NOMO-1 (cell line): ENCODE data around the gene GRHL3.
A peak's percentile ranks its signal among the peaks of the same experiment; 100 is the strongest.

ENCODE experiments used
- DNase-seq, 2 experiments: peaks; one replicate each; lab custom pipeline; 2025; ENCODE audit not compliant: unreplicated experiment in 2 of 2; lab: John Stamatoyannopoulos, UW

Gene GRHL3

DNA sequence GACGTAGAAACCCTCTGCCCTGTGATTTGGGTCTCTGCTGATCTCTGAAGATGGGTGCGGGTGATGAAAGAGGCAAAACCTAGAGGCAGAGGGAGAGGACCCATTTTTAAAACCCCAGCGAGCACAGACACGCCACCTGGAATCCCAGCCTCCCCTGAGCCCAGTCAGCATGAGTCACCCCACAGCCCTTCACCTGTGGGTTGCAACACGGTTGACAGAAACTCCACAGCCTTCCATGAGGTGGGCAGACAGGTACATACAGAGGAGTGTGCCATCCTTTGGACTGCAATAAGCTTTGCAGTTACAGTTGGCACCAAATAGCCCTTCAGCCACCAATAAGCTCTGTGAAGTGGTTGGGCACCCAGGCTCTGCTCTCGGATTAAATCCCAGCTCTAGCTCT lies 2.1 kb upstream of the GRHL3 start:
- DNase-seq, result no peak

DNA sequence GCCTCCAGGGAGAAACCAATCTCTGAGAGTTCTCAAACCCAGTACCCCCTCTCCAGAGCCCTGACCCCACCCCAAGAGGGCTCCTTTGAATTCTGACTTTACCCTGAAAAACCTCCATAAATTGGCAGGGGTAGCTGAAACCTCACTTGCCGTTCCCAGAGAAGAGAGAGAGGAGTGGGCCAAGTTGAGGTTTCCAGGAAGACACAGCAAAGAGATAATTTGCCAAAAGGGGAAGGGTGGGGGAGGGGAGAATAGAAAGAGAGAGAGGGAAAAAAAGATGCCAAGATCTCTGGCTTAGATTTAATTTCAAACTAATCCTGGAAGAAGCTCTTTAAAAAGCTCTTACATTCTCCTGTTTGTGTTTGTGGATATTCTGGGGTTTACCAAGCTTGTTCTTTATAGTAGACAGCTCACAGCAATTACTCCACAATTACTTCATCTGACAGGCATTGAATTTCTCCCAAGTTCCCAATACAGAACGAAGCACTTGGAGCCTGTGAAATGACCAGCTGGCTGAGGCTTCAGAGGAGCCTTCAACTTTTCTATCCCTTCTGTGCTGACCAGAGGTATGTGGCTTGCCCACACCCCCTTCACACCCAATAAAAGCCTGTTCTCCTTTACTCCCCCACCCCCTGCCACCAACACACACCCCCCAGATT lies 1.1 kb upstream of the GRHL3 start:
- no peak for DNase-seq

DNA sequence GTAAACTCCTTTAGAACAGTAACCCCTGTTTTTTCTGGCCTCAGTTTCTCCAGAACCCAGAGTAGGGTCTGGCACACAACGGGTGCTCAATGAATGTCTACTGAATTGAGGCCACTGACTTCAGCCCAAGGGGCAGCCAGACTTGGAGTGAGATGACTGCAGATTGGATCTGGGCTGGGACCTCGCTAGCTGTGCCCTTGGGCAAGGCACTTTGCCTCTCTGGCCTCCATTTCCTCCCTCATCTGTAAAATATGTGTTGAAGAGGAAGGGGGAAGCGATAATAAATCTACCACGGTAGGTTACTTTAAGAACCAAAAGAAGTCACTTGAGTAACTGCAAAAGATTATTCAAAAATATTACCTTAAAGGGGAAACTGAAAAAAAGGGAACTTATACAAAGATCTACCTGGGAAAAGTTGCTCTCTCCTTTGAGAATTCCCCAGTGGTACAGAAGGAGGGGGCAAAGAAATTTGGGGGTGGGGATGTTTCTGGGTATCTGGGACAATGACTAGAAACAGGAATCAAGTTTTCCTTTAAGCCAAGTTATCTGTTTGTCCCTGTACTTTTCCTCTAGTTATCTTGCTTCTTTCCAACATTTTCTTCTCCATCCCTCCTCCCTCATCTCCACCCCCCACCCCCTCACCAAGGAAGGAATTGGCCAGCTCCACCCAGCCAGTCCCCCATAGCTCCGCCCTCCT lies 394 bp upstream of the GRHL3 start:
- peak; percentile 15 to 51 for DNase-seq

DNA sequence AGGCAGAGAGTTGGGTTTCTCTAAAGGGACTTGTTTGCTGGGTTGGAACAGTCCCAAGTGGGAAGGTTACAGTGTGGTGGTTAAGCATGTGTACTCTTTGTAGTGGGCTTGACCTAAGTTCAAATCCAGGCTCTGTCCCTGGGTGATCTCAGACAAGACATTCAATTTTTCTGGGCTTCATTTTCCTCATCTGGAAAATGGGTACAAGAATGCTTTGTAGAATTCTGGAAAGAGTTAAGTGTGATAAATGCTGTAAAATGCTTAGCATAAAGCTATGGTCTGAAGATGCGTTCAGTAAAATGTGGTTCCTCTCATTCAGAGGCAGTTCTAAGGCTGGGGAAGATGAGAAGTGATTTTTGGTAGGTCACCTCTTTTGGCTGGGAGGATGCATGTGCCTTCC lies 805 bp downstream of the GRHL3 start:
- no peak for DNase-seq

DNA sequence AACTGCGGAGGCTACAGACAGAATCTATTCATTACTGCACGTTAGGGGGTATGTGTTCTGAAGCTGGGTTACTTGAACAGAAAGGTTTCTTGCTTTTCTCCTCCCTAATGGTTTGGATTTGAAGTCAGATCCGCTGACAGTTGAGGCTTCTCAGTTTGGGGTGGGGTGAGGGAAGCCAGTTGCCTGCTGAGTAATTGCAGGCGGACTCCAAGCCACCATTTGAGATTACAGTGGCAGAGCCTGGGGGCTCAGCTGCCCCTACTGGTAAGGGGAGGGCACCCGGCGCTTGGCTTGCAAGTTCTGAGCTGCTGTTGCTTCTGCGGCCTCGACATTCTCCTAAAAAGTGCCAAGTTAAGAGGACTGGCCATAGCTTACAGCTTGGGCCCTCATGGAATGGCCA lies 2.0 kb downstream of the GRHL3 start:
- DNase-seq, result no peak

DNA sequence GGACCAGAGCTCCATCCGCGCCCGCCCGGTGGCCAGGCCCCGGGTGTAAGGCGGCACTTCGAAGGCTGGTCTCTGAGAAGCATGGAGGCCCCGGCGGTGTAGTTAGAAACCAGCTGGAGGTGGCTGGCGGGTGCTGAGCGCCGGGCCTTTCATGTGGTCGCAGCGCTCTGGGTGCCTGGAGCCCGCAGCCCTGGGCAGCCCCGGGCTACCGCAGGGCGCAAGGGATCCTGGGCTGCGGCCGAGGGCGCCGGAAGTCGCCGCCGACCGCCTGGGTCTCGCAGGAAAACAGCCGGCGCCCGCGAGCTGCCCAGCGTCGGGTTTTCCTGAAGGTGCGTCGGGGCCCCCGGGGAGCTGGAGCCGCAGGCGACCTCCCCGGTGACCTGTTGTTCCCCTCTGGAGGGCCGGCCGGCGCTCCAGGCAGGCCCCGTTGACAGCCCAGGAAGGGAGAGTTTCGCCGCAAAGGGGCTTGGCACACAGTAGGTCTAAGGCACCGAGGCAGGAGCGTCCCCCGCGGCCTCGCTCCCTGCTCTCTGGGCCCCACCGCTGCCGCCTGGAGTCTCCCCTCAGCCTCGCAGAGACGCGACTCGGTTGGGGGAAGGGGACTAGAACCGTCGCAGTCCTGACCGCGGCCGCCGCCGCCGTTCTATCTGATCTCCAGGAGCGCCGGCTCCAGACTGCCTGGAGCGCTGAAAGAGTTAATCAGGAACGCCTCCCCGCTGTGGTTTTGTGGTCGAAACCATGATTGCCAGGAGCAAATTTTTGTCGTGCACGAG lies 2.7 kb downstream of the GRHL3 start:
- DNase-seq, result peak; percentile 81 to 85

DNA sequence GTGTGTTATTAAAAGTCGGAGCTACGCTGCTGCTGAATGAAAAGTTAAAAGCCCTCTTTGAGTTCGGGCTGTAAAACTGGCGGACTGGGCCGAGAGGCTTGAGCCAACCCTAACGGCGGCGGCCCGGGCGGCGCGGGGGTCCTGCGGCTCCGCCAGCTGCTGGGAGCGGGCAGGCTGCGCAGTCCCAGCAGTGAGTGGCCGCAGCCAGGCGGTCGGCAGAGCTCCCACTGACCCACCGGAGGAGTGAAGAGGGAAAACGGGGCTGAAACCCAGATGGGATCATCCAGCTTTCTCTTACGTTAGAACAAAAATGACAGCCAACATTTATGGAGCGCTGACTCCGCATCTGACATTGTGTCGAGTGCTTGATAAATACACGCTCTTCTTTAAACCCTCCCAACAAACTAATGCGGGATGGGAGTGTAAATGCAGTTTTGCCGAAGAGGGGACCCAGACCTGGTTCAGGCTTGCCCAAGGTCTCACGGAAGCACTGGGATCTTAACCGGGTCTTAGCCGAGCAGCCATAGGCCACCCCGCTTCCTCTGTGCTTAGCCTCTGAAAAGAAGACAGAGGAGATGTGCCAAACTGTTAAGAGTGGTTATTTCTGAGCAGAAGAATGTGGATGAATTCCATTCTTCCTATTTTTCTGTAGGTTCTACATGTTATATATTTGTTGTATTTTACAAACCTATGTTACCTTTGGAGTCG lies 3.5 kb downstream of the GRHL3 start:
- DNase-seq, result no peak

DNA sequence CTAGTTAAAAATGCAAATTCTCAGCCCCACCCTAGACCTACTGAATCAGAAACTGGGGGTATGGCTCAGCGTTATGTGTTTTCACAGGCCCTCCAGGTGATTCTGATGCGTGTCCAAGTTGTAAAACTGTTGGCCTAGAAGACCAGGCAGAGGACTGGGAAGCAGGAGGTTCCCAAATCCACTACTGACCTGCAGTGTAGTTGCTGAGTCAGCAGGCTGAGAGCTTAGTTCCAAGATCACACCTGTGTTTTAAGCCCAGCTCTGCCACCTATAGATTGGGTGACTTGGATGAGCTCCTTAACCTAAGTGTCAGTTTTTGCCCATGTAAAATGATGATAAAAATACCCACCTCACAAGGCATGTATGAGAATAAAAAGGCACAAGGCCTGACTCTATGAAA lies 4.1 kb downstream of the GRHL3 start:
- DNase-seq, result no peak

DNA sequence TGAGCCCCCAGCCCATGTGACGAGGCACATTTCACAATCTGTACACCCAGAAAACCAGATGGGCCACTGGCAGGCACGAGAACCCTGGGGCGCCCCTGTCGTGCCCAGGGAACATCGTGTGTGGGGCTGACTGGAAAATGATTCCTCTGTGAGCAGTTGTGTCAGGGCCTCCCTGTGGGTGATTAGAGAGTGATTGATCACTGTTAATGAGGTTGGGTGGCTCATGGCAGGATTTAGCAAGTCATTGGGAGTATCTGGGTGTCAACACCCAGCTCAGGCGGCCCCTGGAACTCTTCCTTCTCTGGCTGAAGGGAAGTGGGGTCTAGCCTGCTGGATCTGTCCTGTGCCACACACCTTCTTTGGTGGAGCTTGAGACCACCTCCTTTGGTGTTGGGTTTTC lies 5.7 kb downstream of the GRHL3 start:
- no peak for DNase-seq

DNA sequence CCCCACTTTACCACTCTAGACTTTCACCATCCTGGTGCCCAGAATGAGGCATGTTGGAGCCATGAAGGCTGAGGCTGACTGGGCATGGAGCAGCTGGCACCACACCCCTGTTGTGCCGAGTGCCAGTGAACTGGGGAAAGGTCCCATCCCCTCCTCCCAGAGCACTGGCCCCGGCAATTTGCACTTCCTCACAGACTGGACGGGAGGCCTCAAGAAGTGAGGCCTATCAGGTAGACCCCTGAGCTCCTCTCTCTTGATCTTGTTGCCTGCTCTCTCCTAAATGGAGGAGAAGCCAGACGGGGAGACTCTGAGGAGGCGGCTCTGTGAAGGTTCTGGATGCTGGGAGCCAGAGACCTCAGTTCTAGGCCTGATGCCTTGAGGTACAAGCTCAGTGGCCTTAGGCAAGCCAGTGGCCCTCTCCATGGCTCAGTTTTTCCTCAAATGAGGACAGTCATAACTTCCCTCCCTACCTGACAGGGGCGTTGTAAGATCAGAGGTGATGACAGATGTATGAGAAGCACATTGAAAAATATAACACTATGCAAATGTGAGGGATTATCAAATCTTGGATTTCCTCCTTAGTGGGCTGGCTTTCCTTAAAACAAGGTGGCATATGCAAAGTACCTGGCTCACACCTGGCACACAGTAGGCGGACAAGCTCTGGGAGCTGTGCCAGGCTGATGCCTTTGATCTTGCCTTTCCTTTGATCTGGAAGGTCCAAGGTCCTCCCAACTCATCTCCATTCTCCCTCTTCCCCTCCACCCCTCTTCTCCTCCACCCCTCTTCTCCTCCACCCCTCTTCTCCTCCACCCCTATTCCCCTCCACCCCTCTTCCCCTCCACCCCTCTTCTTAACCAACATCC lies 6.7 kb downstream of the GRHL3 start:
- DNase-seq, result no peak

DNA sequence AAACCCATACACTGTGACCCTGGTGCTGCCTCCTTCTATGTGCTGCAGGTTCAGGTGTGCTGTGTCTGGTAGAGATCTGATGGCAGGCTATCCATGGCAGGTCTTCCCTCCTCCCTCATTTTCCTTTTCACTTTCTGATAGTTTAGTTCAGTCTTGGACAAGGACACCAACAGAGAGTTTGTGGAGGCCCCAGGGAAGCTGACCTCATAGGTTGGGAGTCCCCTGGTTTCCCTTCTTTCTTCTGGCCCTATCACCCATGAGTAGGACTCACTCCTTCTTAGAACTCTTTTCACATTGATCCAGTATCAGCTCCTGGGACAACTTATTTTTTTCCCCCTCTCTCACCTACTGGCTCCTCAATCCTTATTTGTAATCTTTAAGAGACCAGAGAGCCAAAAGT lies 8.3 kb downstream of the GRHL3 start:
- DNase-seq, result no peak

DNA sequence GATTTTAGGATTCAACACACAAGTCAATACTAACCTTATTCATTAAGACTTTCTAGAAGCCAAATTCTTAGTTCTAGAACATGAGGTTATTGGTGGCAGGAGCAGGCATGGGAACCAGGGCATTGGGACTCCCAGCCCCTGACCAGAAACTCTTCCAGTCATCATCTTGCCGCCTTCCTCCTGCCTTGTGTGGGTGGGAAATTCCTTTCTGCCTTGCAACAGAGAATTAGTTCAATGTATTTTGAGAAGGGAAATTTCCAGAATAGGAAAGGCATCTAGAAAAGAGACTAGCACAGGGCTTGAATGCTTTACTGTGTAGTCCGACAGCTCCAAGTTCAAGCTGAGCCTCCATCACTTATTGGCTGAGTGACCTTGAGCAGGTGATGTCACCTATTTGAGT lies 8.7 kb downstream of the GRHL3 start:
- DNase-seq, result no peak

DNA sequence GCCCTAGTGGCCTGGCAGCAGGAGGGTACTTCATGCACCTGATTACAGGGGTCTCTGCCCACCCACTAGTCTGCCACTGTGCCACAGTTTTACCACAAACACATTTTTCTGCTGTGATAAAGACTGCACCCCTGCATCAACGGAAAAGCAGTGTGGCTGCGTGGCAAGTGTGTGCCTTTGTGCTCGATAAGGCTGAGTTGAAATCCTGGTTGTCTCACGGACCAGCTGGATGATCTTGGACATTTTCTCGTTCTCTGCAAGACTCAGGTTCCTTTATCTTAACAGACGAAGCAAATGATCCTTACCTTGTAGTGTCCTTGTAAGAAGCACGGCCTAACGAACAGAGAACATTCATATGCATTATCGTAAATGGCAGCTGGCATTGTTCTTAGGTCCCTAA lies 10.2 kb downstream of the GRHL3 start:
- DNase-seq, result no peak

DNA sequence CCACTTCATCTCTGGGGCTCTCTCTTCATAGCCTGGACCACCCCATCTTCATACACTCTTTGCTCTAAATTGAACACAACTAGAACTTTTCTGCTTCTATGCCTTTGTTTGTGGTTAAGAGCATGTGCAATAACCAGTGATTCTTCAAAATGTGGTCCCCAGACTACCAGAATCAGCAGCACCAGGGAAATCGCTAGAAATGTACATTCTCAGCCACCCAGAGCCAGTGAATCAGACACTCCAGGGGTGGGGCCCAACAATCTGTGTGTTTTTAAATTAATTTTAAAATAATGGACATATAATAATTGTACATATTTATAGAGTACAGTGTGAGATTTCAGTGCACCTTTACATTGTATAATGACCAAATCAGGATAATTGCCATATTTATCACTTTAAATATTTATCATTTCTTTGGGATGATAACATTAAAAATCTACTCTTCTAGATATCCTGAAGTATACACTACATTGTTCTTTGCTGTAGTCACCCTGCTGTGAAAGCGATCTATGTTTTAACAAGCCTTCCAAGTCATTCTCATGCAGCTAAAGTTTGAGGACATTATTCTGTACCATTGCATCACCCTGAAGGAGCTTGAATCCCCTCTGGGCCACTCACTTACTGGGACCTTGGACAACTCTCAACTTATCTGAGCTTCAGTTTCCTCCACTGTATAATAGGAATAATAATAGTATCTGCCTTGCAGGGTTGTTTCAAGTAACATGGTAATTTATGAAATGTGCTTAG lies 10.8 kb downstream of the GRHL3 start:
- no peak for DNase-seq

DNA sequence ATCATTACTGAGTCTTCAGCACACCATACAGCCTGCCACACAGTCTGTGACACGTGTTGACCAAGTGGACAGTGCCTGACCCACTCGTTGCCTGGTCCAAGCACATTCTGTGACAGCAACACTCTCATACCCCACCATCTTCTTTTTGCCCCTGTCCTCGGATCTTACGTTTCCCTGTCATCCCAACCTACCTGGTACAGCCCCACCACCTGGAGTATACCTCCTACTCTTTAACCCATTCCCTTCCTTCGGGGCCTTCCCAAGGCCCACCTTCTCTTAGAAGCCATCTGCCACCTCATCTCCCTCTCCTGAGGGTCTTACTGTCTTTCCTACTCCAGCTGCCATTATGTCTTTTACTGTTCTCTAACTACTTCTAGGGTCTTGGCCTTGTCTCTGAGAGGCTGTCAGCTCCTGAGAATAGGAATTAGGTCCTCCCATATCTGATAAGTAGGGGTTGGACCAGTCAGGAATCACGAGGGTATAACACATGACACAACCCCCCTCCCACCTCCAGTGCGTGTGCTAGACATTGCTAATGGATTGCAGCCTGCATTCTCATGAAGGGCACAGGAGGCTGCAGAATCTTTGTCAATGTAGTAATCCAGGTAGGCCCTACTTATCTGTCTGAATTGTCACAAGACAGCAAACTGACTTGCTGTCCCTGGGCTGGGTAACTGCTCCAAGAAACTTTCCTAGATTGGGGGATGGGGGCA lies 13.0 kb downstream of the GRHL3 start:
- no peak for DNase-seq

DNA sequence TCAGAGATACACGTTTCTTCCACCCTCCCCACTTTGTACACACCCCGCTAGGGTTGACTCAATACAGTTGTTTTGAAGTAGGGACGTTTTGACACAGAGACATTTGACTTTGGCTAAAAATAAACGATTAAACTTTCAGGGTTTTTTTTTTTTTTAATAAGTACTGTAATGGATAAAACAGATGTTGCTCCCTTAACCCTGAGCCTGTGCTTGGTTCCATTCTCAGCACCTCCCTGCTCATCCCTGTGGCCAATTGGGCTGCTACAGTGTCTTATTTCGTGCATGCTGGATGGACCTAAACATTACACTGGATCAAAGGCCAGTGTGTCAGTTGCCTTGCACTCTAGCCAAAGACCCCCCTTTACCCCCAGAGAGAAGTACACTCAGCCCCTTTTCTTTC lies 16.9 kb downstream of the GRHL3 start:
- DNase-seq, result no peak

DNA sequence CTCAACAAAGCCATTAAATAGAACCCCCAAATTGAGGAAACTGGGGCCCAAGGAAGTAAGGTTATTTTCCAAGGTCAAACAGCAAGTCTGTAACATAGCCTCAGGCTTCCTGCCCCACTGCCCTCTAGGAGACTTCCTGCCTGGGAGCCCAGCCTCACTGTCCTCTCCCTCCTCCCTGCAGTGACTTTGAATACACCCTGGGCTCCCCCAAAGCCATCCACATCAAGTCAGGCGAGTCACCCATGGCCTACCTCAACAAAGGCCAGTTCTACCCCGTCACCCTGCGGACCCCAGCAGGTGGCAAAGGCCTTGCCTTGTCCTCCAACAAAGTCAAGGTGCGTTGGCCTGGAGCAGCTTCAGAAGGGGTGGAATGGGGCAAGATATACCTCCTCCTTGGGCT lies 18.3 kb downstream of the GRHL3 start:
- DNase-seq, result no peak

DNA sequence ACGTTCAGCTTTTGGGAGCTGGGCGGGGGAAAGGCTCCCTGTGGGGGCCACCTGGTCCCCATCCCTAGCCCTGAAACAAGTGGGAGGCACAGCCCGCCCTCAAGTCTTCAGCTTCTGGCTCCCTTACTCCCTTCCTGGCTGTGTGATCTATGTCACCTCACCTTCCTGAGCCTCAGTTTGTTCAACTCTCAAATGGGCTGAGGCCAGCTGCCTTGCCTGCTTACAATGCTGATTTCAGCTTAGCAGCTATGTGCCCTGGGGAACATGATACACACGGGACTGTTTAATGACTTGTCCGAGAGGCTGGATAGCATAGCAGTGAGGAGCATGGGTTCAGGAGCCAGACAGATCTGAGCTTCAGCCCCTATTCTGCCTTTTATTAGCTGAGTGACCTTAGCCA lies 19.3 kb downstream of the GRHL3 start:
- no peak for DNase-seq

DNA sequence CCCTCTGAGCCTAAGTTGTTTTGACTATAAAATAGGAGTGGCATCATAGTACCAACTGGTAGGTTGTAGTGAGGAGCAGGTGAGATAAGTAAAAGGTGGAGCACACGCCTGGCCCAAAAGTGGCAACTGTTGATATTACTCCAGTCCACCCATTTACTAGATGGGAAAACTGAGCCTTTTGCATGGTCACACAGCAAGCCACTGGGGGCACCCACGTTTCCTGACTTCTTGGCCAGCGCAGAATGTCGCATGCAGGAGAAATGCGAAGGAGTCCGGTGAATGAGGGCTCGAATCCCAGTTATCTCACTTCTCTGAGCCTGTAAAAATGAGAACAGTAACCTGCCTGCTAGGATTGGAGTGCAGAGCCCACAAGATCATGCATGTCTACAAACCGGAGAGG lies 20.8 kb downstream of the GRHL3 start:
- no peak for DNase-seq
